PC-3 (cell line): ENCODE data around the gene RBBP5.

Experiments
- EZH2 ChIP-seq: fragments of 300-600 bp; sonication (generic); IDR thresholded peaks from one replicate; pipeline ENCODE4 v1.6.1; 2017; ENCODE audit warnings: antibody characterized with exemption, mild to moderate bottlenecking, low read length; ENCODE audit not compliant: unreplicated experiment
- EZH2phosphoT487 ChIP-seq: fragments of 300-600 bp; sonication (generic); IDR thresholded peaks from 2 replicates; pipeline ENCODE4 v1.6.1; 2018; ENCODE audit warnings: mild to moderate bottlenecking, antibody characterized with exemption, low read length, borderline replicate concordance
- TF ChIP-seq, protein P1 (sequence below): fragments of 300-600 bp; sonication (generic); conservative IDR thresholded peaks from 2 replicates; pipeline ENCODE4 v1.5.1; 2017; ENCODE audit warnings: antibody characterized with exemption, low read depth, mild to moderate bottlenecking, low read length

DNA sequence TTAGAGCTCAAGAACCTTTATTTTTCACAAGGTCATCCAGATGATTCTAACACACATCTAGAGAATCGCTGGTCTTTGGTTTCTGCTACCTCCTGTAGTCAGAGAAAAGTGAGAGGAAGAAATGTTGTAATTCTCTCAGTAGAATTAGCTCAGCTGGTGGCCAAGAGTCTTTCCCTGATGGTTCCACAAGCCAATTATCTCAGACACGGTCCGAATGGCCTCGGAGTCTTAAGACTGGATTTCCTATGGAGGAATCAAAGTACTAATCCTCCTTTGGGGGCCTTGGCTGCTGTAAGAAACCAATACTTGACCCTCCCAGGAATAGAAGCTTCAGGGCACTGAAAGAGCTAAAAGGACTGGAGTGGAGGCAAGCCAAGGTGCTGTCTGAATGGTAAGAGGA lies 39.3 kb downstream of the RBBP5 start:
- TF ChIP-seq, protein P1, sequence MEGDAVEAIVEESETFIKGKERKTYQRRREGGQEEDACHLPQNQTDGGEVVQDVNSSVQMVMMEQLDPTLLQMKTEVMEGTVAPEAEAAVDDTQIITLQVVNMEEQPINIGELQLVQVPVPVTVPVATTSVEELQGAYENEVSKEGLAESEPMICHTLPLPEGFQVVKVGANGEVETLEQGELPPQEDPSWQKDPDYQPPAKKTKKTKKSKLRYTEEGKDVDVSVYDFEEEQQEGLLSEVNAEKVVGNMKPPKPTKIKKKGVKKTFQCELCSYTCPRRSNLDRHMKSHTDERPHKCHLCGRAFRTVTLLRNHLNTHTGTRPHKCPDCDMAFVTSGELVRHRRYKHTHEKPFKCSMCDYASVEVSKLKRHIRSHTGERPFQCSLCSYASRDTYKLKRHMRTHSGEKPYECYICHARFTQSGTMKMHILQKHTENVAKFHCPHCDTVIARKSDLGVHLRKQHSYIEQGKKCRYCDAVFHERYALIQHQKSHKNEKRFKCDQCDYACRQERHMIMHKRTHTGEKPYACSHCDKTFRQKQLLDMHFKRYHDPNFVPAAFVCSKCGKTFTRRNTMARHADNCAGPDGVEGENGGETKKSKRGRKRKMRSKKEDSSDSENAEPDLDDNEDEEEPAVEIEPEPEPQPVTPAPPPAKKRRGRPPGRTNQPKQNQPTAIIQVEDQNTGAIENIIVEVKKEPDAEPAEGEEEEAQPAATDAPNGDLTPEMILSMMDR, result no peak
- TF ChIP-seq EZH2, result no peak
- TF ChIP-seq EZH2phosphoT487, result no peak
